Keratinocyte (primary cell): ENCODE measurements around the gene SURF1. TPM values are rescaled to one million over a fixed set of nuclear protein-coding genes. Genes with fewer than 3 reads are reported as not detected.

Experiments used
- DNase-seq: peaks from one replicate; pipeline ENCODE4 v3.0.0-alpha.2; 2011; ENCODE audit warnings: low read depth, missing footprints, low spot score
- FAIRE-seq: peaks from 2 replicates; lab custom pipeline; 2011; peaks lifted over from hg19 to GRCh38; lab: Jason Lieb, UNC
- H2AFZ ChIP-seq: 2 replicates; pipeline ENCODE4 v1.6.0; 2012; ENCODE audit warnings: low read length, control low read depth, inconsistent platforms; ENCODE audit not compliant: control insufficient read depth
- H3K27ac ChIP-seq: 2 replicates; pipeline ENCODE4 v1.5.1; 2011; ENCODE audit warnings: low read length; ENCODE audit not compliant: control insufficient read depth, insufficient read depth
- H3K27me3 ChIP-seq: 3 replicates; pipeline ENCODE4 v1.6.0; 2011; ENCODE audit warnings: low read length; ENCODE audit not compliant: control insufficient read depth, insufficient read depth; ENCODE audit errors: extremely low read depth
- H3K36me3 ChIP-seq, 2 experiments: 2 replicates in 1 of 2; 3 replicates in 1 of 2; pipeline ENCODE4 v1.5.1; 2011; ENCODE audit warnings: low read length in 2 of 2, mild to moderate bottlenecking in 1 of 2; ENCODE audit not compliant: control insufficient read depth in 2 of 2, insufficient read depth in 2 of 2; ENCODE audit errors: extremely low read depth in 1 of 2
- H3K4me1 ChIP-seq: 3 replicates; pipeline ENCODE4 v1.5.1; 2011; ENCODE audit warnings: low read length; ENCODE audit not compliant: control insufficient read depth, insufficient read depth; ENCODE audit errors: extremely low read depth
- H3K4me2 ChIP-seq: 3 replicates; pipeline ENCODE4 v1.6.0; 2011; ENCODE audit warnings: low read depth, low read length; ENCODE audit not compliant: control insufficient read depth, insufficient read depth; ENCODE audit errors: extremely low read depth
- H3K4me3 ChIP-seq, 3 experiments: fragments of 200-600 bp in 1 of 3; sonication (generic) in 1 of 3; 2 replicates in 2 of 3; 3 replicates in 1 of 3; pipeline ENCODE4 v1.5.1; 2011 to 2016; ENCODE audit warnings: low read length in 3 of 3, mild to moderate bottlenecking in 3 of 3, control low read depth in 2 of 3, inconsistent platforms in 1 of 3, low read depth in 1 of 3, mixed read lengths in 1 of 3, mixed run types in 1 of 3, moderate library complexity in 1 of 3; ENCODE audit not compliant: control insufficient read depth in 2 of 3, insufficient read depth in 2 of 3; ENCODE audit errors: extremely low read depth in 1 of 3
- H3K79me2 ChIP-seq: 2 replicates; pipeline ENCODE4 v1.6.0; 2012; ENCODE audit warnings: low read length; ENCODE audit not compliant: control insufficient read depth, insufficient read depth
- H3K9ac ChIP-seq: 3 replicates; pipeline ENCODE4 v1.6.0; 2011; ENCODE audit warnings: low read length; ENCODE audit not compliant: control insufficient read depth, insufficient read depth; ENCODE audit errors: extremely low read depth
- H3K9me1 ChIP-seq: 3 replicates; pipeline ENCODE4 v1.6.0; 2011; ENCODE audit warnings: low read length; ENCODE audit not compliant: control insufficient read depth, insufficient read depth; ENCODE audit errors: extremely low read depth
- H3K9me3 ChIP-seq: 2 replicates; pipeline ENCODE4 v1.5.1; 2012; ENCODE audit warnings: low read depth, low read length; ENCODE audit not compliant: control insufficient read depth
- H4K20me1 ChIP-seq: 3 replicates; pipeline ENCODE4 v1.6.0; 2011; ENCODE audit warnings: low read length; ENCODE audit not compliant: control insufficient read depth, insufficient read depth; ENCODE audit errors: extremely low read depth
- CTCF ChIP-seq, 3 experiments: IDR thresholded peaks in 1 of 3; conservative IDR thresholded peaks in 1 of 3; optimal IDR thresholded peaks in 1 of 3; 2 replicates in 2 of 3; 3 replicates in 1 of 3; pipeline versions ENCODE3 to v1.5.1; 2011; ENCODE audit warnings: low read length in 3 of 3, mild to moderate bottlenecking in 3 of 3, moderate library complexity in 2 of 3, control low read depth in 1 of 3, inconsistent platforms in 1 of 3; ENCODE audit not compliant: insufficient read depth in 2 of 3; ENCODE audit errors: extremely low read depth in 1 of 3
- EZH2 ChIP-seq: IDR thresholded peaks from one replicate; pipeline ENCODE4 v1.6.1; 2012; ENCODE audit warnings: inconsistent platforms, mild to moderate bottlenecking, low read length, moderate library complexity
- dilution Hi-C: fragments of 300-500 bp; cut with MboI; formaldehyde crosslinking; loops from one replicate; pipeline ENCODE4 v1.7.0; 2020; ENCODE audit warnings: low sequenced_read_pairs; ENCODE audit not compliant: extremely low pct_ligation_motif_present
- polyA plus RNA-seq, 5 experiments: library from polyadenylated mRNA; depleted of rRNA in 3 of 5; stranded (reverse) in 3 of 5; stranded (forward) in 1 of 5; unstranded in 1 of 5; fragments of >200 nt; gene quantifications; 1 replicate in 1 of 5; 2 replicates in 3 of 5; 3 replicates in 1 of 5; pipeline versions ENCODE4 v1.2.1 to v1.2.3, GENCODE V29; 2011 to 2012; ENCODE audit warnings: missing spikeins in 2 of 5, low read depth in 1 of 5, low replicate concordance in 1 of 5

Gene SURF1
- polyA plus RNA-seq, 1 donor (not counting 4 experiments of a cell fraction or from before 2014, with no cell fraction given): 31.1 TPM

DNA sequence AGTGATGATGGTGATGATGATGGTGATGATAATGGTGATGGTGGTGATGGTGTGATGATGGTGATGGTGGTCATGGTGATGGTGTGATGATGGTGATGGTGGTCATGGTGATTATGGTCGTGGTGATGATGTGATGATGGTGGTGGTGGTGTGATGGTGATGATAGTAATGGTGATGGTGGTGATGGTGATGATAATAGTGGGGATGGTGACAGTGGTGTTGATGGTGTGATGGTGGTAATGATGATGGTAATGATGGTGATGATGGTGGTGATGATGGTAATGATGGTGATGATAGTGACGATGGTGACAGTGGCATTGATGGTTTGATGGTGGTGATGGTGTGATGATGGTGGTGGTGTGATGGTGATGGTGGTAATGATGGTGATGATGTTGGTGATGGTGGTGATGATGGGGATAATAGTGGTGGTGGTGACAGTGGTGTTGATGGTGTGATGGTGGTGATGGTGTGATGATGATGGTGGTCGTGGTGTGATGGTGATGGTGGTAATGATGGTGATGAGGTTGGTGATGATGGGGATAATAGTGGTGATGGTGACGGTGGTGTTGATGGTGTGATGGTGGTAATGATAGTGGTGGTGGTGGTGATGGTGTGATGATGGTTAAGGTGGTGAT, 26.3 kb upstream of the SURF1 start:
- TF ChIP-seq CTCF (optimal IDR thresholded peaks at IDR 0.05 in 1 of 3, IDR thresholded peaks at IDR 0.05 in 1 of 3, conservative IDR thresholded peaks at IDR 0.05 in 1 of 3; ENCODE audit: extremely low read depth in 1 of 3, insufficient read depth in 2 of 3, low read length in 3 of 3) (no peak), EZH2 (no peak)
- no peak overlapping the region for H2AFZ ChIP-seq
- H4K20me1 ChIP-seq: no peaks in the 10 kb centered on the region
- no peaks in the 10 kb centered on the region for H3K27me3 ChIP-seq
- H3K4me2 ChIP-seq: no peak overlapping the region
- DNase-seq (no peak), FAIRE-seq (no peak)
- no peak overlapping the region for H3K4me3 ChIP-seq
- H3K9ac ChIP-seq: no peak overlapping the region
- no peaks in the 10 kb centered on the region for H3K9me1 ChIP-seq
- no peaks in the 10 kb centered on the region for H3K79me2 ChIP-seq
- no peak overlapping the region for H3K27ac ChIP-seq
- H3K36me3 ChIP-seq: no peaks in the 10 kb centered on the region
- H3K9me3 ChIP-seq: no peaks in the 10 kb centered on the region
- H3K4me1 ChIP-seq: peaks cover 6% of the 10 kb centered on the region
- dilution Hi-C loops: no loop called here

DNA sequence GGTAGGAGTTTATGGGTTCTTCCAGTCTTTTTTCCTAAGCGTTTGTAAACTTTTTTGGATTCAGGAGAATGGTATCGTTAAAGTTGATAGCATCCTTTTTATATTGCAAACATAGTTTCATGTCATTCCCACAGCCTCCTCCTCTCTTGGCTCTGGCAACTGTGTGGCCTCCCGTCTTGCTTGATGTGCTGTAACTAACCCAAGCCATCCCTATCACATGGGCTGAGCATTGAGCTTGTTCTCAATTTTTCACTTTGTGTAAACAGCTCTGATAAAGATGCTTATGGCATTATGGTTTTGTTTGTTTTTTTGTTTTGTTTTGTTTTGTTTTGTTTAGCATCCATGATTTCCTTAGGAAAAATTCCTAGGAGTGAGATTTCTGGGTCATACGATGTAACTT, 24.4 kb upstream of the SURF1 start:
- H3K27ac ChIP-seq: no peak overlapping the region
- no peaks in the 10 kb centered on the region for H3K9me1 ChIP-seq
- no peaks in the 10 kb centered on the region for H3K36me3 ChIP-seq
- no peaks in the 10 kb centered on the region for H3K9me3 ChIP-seq
- no peak for FAIRE-seq
- H4K20me1 ChIP-seq: no peaks in the 10 kb centered on the region
- DNase-seq: no peak
- dilution Hi-C loops: no loop called here
- no peak overlapping the region for H2AFZ ChIP-seq
- H3K9ac ChIP-seq: no peak overlapping the region
- H3K27me3 ChIP-seq: no peaks in the 10 kb centered on the region
- no peaks in the 10 kb centered on the region for H3K79me2 ChIP-seq
- no peak overlapping the region for H3K4me2 ChIP-seq
- TF ChIP-seq EZH2: no peak
- TF ChIP-seq CTCF (optimal IDR thresholded peaks at IDR 0.05 in 1 of 3, IDR thresholded peaks at IDR 0.05 in 1 of 3, conservative IDR thresholded peaks at IDR 0.05 in 1 of 3; ENCODE audit: extremely low read depth in 1 of 3, insufficient read depth in 2 of 3, low read length in 3 of 3): no peak
- no peak overlapping the region for H3K4me3 ChIP-seq
- H3K4me1 ChIP-seq: peaks cover 4% of the 10 kb centered on the region
